Esophagus squamous epithelium (tissue), 5 donors: ENCODE data around the gene SNTB2. TPM values are rescaled to one million over a fixed set of nuclear protein-coding genes. Genes with fewer than 3 reads are reported as not detected.

Experiments
- DNase-seq: peaks from one replicate; lab custom pipeline; 2025; lab: John Stamatoyannopoulos, UW
- H3K27ac ChIP-seq, 4 donors: fragments of 200-600 bp; sonication (generic); one replicate each; pipeline ENCODE4 v1.5.1; 2016 to 2019; ENCODE audit warnings: mild to moderate bottlenecking in 1 of 4
- H3K27me3 ChIP-seq, 4 donors: fragments of 200-600 bp; sonication (generic); 1 replicate in 3 of 4; 2 replicates in 1 of 4; pipeline versions ENCODE4 v1.5.1 to v1.6.0; 2017 to 2021; ENCODE audit warnings: antibody characterized with exemption in 1 of 4
- H3K36me3 ChIP-seq, 3 donors: fragments of 200-600 bp; sonication (generic); one replicate each; pipeline ENCODE4 v1.5.1; 2016 to 2019
- H3K4me1 ChIP-seq, 3 donors: fragments of 200-600 bp; sonication (generic); one replicate each; pipeline ENCODE4 v1.5.1; 2017 to 2019
- H3K4me3 ChIP-seq, 4 donors: fragments of 200-600 bp; sonication (generic); 1 replicate in 3 of 4; 2 replicates in 1 of 4; pipeline ENCODE4 v1.5.1; 2016 to 2019; ENCODE audit warnings: mild to moderate bottlenecking in 2 of 4, moderate library complexity in 1 of 4
- H3K9me3 ChIP-seq, 3 donors: fragments of 200-600 bp; sonication (generic); one replicate each; pipeline ENCODE4 v1.5.1; 2016 to 2019
- POLR2A ChIP-seq, 4 donors: fragments of 450-650 bp; IDR thresholded peaks; one replicate each; pipeline ENCODE4 v1.6.1; 2017; ENCODE audit warnings: antibody characterized with exemption in 4 of 4, mild to moderate bottlenecking in 4 of 4, moderate library complexity in 3 of 4
- WGBS, 2 donors: methylation state at CpG; one replicate each; pipeline ENCODE4 v1.1.5; 2018; 5-methylcytosine and 5-hydroxymethylcytosine counted together
- intact Hi-C: fragments of 100-400 bp; cut with DNase I; formaldehyde crosslinking; loops from one replicate; pipeline ENCODE4 v1.15.0; 2022
- total RNA-seq, 4 donors: library from RNA; depleted of rRNA; stranded (reverse); fragments of >200 nt; gene quantifications; one replicate each; pipeline ENCODE4 v1.1.0, GENCODE V29; 2016
- TF ChIP-seq, protein P1 (sequence below), 6 experiments: fragments of 450-650 bp in 4 of 6; fragments of 200-600 bp in 2 of 6; sonication (generic) in 2 of 6; IDR thresholded peaks; one replicate each; pipeline ENCODE4 v1.5.1; 2016 to 2019; ENCODE audit warnings: antibody characterized with exemption in 6 of 6, mild to moderate bottlenecking in 4 of 6, moderate library complexity in 4 of 6
- donor health status: DM: yes; HTN: yes; CAD: no.

Gene SNTB2
- total RNA-seq, 4 donors from 2014 or later = 25.5 to 49.6 (median 25.9) TPM

- Histone ChIP-seq H3K36me3 (no peaks in the 10 kb centered on the region), H3K9me3 (no peaks in the 10 kb centered on the region), H3K4me3 (no peak overlapping the region), H3K27me3 (no peaks in the 10 kb centered on the region), H3K4me1 (peaks cover 0 to 94% (median 31%) of the 10 kb centered on the region in 3 donors), H3K27ac (peak overlapping the region in 1 of 4 donors; percentile 21)
- no peak for DNase-seq
- intact Hi-C loops = no loop called here
- no peak for TF ChIP-seq POLR2A (IDR thresholded peaks at IDR 0.05)
- TF ChIP-seq, protein P1, sequence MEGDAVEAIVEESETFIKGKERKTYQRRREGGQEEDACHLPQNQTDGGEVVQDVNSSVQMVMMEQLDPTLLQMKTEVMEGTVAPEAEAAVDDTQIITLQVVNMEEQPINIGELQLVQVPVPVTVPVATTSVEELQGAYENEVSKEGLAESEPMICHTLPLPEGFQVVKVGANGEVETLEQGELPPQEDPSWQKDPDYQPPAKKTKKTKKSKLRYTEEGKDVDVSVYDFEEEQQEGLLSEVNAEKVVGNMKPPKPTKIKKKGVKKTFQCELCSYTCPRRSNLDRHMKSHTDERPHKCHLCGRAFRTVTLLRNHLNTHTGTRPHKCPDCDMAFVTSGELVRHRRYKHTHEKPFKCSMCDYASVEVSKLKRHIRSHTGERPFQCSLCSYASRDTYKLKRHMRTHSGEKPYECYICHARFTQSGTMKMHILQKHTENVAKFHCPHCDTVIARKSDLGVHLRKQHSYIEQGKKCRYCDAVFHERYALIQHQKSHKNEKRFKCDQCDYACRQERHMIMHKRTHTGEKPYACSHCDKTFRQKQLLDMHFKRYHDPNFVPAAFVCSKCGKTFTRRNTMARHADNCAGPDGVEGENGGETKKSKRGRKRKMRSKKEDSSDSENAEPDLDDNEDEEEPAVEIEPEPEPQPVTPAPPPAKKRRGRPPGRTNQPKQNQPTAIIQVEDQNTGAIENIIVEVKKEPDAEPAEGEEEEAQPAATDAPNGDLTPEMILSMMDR (IDR thresholded peaks at IDR 0.05) = no peak
These were observed 7.5 kb downstream of the SNTB2 start for GRCh38 chr16:69194488-69194887.

DNA sequence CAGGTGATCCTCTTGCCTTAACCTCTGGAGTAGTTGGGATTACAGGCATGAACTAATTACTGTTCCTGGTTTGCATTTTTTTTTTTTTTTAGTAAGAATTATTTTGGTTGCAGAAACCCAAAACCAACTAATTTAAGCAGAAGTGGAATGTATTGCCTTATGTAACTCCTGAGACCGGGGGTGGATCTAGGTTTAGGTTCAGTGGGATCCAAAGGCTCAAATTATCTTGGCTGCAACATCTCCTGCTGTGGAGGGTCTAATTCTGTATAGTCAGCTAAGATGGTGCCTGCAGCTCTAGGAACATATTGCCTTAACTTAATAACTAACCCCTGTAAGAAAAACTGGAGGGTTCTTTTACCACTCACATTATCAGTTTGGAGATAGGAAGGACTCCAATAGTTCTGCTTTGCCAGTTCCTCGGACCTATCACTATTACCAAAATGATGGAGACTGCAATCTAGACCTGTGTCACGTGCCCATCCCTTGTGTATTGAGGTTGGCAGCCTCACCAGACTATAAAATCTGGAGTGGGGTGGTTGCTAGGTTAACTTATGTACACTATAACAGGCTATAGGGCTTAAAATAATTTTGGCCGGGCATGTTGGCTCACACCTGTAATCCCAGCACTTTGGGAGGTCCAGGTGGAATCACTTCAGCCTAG is 8.5 kb downstream of the SNTB2 start:
- no peak for DNase-seq
- intact Hi-C loops = no loop called here
- H3K27me3 ChIP-seq = no peaks in the 10 kb centered on the region
- no peak overlapping the region for H3K4me3 ChIP-seq
- TF ChIP-seq, protein P1 (IDR thresholded peaks at IDR 0.05) = no peak
- no peak for TF ChIP-seq POLR2A (IDR thresholded peaks at IDR 0.05)
- H3K27ac ChIP-seq = no peak overlapping the region
- 67 to 70% methylated on average over 4 of the region's 4 CpGs for WGBS, 2 donors
- peaks cover 0 to 94% (median 26%) of the 10 kb centered on the region in 3 donors for H3K4me1 ChIP-seq
- H3K36me3 ChIP-seq = no peaks in the 10 kb centered on the region
- H3K9me3 ChIP-seq = no peaks in the 10 kb centered on the region

DNA sequence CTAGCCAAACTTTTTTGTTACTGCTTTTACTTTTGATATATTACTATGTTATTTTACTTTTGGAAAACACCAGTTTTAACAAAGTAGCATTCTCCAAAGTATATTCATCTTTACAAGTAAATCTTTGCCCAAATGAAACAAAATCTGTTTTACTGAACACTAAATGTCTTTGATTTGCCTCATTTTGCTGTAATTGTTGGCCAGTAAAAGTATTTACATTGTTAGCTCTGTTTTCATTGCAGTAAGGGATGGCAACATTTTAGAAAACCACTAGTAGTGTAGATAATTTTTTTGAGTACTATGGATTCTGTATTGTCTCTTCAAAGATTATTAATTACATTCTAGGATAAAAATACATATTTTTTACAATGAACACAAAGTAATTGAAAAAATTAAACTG is 10.6 kb downstream of the SNTB2 start:
- H3K4me3 ChIP-seq = no peak overlapping the region
- peaks cover 2 to 96% (median 34%) of the 10 kb centered on the region in 3 donors for H3K4me1 ChIP-seq
- H3K27ac ChIP-seq = no peak overlapping the region
- intact Hi-C loops = no loop called here
- H3K36me3 ChIP-seq = no peaks in the 10 kb centered on the region
- no peak for DNase-seq
- no peaks in the 10 kb centered on the region for H3K9me3 ChIP-seq
- H3K27me3 ChIP-seq = no peaks in the 10 kb centered on the region
- TF ChIP-seq, protein P1 (IDR thresholded peaks at IDR 0.05) = no peak
- TF ChIP-seq POLR2A (IDR thresholded peaks at IDR 0.05) = no peak

DNA sequence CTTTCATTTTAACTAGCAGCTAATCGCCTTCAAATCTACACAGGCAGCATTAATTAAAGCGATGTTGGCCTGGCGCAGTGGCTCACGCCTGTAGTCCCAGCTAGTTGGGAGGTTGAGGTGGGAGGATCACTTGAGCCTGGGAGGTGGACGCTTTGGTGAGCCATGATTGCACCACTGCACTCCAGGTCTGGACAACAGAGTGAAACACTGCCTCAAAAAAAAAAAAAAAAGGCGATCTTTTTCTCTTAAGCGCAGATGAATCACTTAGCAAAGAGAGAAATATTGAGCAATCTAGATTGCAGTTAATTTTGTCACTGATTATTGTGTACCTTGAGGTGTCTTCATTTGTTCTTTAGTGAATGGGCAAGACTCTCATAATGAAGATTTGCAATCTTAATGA is 12.4 kb downstream of the SNTB2 start:
- WGBS, 2 donors = 47 to 56% methylated on average over 7 of the region's 7 CpGs
- Histone ChIP-seq H3K27me3 (no peaks in the 10 kb centered on the region), H3K9me3 (no peaks in the 10 kb centered on the region), H3K27ac (peak overlapping the region; percentile 12 to 67 (median 53)), H3K36me3 (no peaks in the 10 kb centered on the region), H3K4me1 (peaks cover 11 to 97% (median 35%) of the 10 kb centered on the region in 3 donors), H3K4me3 (peak overlapping the region in 1 of 4 donors; percentile 25)
- TF ChIP-seq, protein P1 (IDR thresholded peaks at IDR 0.05) = no peak
- TF ChIP-seq POLR2A (IDR thresholded peaks at IDR 0.05) = no peak
- intact Hi-C loops = no loop called here
- DNase-seq = no peak

DNA sequence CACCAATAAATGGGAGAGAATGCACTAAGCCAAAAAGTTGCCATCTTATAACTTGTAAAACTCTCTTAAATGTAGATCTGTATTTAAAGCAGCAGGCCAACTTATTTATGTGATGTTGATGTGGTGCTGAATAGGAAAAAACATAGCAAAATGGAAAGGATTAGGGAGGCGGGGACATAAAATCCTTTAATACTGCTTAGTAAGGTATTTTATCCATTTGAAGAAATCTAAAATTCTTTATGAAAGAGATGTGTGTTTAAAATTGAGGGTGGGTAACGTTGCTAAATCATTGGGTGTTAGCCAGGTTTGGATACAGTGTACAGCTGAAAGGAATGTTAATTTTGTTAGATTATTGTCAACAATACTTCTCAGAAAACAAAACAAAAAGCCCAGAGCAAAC is 14.3 kb downstream of the SNTB2 start:
- no peak for DNase-seq
- H3K9me3 ChIP-seq = no peaks in the 10 kb centered on the region
- H3K36me3 ChIP-seq = no peaks in the 10 kb centered on the region
- no peak overlapping the region for H3K4me3 ChIP-seq
- TF ChIP-seq, protein P1 (IDR thresholded peaks at IDR 0.05) = no peak
- no peak for TF ChIP-seq POLR2A (IDR thresholded peaks at IDR 0.05)
- peak overlapping the region in 3 of 4 donors; percentile 31 to 59 (median 49) for H3K27ac ChIP-seq
- peaks cover 12 to 96% (median 50%) of the 10 kb centered on the region in 3 donors for H3K4me1 ChIP-seq
- intact Hi-C loops = no loop called here
- WGBS, 2 donors = 30 to 44% methylated on average over 2 of the region's 2 CpGs
- no peaks in the 10 kb centered on the region for H3K27me3 ChIP-seq
